ENCODE measurements around the gene SUGP2. TPM values are rescaled to one million over a fixed set of nuclear protein-coding genes. Genes with fewer than 3 reads are reported as not detected.
A peak's percentile ranks its signal among the peaks of the same experiment; 100 is the strongest.

Gene SUGP2
- total RNA-seq: 100 to 1,000 TPM; 126 to 192 TPM

GRCh38 chr19:19033426-19034203 is at the start of gene SUGP2, which contains the start of gene ARMC6:
SUGP2 (minus strand) TSS chr19:19033517; CDS start chr19:19031071, 2,446 bp downstream.
ARMC6 (plus strand) TSS chr19:19033603; CDS start chr19:19034210, 607 bp downstream.
- Mint-ChIP-seq H3K36me3 (peaks cover 36% of the 10 kb centered on the region), H3K4me1 (peaks cover 36% of the 10 kb centered on the region), H3K27me3 (no peaks in the 10 kb centered on the region), H3K9me3 (ENCODE audit: low read depth) (no peaks in the 10 kb centered on the region), H3K4me3 (peak within 1 kb of the TSS; percentile 84), H3K27ac (peak within 1 kb of the TSS; percentile 98)
- DNase-seq: peak; percentile 92
- CTCF ChIA-PET: no interaction called here
- peak; percentile 81 for ATAC-seq

- Mint-ChIP-seq H3K36me3 (peaks cover 2% of the 10 kb centered on the region), H3K4me1 (peaks cover 7% of the 10 kb centered on the region), H3K4me3 (no peak overlapping the region), H3K9me3 (ENCODE audit: low read depth) (no peaks in the 10 kb centered on the region), H3K27me3 (no peaks in the 10 kb centered on the region), H3K27ac (no peak overlapping the region)
- CTCF ChIA-PET: interaction anchor here (0.5 to 1.6 kb wide), 2 partner anchors 33 to 34 kb away, joined by 3 to 4 read pairs; no protein-coding TSS in a partner anchor
- ATAC-seq (no peak), DNase-seq (no peak)
Observed at GRCh38 chr19:19081642-19082151, 48.4 kb upstream of the SUGP2 start.

DNA sequence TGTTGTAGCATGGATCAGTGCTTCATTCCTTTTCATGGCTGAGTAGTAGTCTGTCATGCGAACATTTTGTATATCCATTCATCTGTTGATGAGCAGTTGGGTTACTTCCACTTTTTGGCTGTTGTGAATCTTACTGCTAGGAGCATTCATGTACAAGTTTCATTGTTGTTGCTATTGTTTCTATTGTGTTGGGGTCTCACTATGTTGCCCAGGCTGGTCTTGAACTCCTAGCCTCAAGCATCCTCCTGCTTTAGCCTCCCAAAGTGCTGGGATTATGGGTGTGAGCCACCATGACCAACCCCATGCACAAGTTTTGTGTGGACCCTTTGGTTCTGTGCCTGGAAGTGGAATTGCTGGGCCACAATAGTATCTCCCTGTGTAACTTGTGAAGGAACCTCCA is 46.3 kb upstream of the SUGP2 start:
- DNase-seq: no peak
- H3K4me1 Mint-ChIP-seq: no peaks in the 10 kb centered on the region
- no peak overlapping the region for H3K4me3 Mint-ChIP-seq
- peaks cover 2% of the 10 kb centered on the region for H3K36me3 Mint-ChIP-seq
- CTCF ChIA-PET: no interaction called here
- H3K27ac Mint-ChIP-seq: no peak overlapping the region
- no peaks in the 10 kb centered on the region for H3K9me3 Mint-ChIP-seq (ENCODE audit: low read depth)
- H3K27me3 Mint-ChIP-seq: no peaks in the 10 kb centered on the region
- ATAC-seq: no peak

GRCh38 chr19:19078801-19079200 is 45.5 kb upstream of the SUGP2 start:
- no peaks in the 10 kb centered on the region for H3K27me3 Mint-ChIP-seq
- ATAC-seq: no peak
- CTCF ChIA-PET: no interaction called here
- DNase-seq: no peak
- no peak overlapping the region for H3K27ac Mint-ChIP-seq
- no peaks in the 10 kb centered on the region for H3K4me1 Mint-ChIP-seq
- no peaks in the 10 kb centered on the region for H3K9me3 Mint-ChIP-seq (ENCODE audit: low read depth)
- peaks cover 2% of the 10 kb centered on the region for H3K36me3 Mint-ChIP-seq
- H3K4me3 Mint-ChIP-seq: no peak overlapping the region

DNA sequence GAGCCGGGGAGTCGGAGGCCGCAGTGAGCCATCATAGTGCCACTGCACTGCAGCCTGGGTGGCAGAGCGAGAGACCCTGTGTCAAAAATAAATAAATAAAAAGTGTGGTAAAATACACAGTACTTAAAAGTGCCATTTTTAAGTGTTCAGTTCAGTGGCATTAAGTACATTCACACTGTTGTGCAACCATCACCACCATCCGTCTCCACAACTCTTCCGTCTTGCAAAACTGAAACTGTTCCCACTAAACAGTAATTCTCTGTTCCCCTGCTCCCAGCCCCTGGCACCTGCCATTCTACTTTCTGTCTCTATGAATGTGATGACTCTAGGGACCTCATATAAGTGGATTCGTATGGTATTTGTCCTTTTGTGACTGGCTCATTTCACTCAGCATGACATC is 43.8 kb upstream of the SUGP2 start:
- DNase-seq: no peak
- Mint-ChIP-seq H3K27ac (no peak overlapping the region), H3K9me3 (ENCODE audit: low read depth) (no peaks in the 10 kb centered on the region), H3K36me3 (peaks cover 2% of the 10 kb centered on the region), H3K4me3 (no peak overlapping the region), H3K4me1 (no peaks in the 10 kb centered on the region), H3K27me3 (no peaks in the 10 kb centered on the region)
- CTCF ChIA-PET: interaction anchor here (0.6 kb wide), 1 partner anchor 30 kb away, joined by 4 read pairs; no protein-coding TSS in a partner anchor
- no peak for ATAC-seq

GRCh38 chr19:19076476-19076875 is 43.2 kb upstream of the SUGP2 start:
- no peak for ATAC-seq
- no peaks in the 10 kb centered on the region for H3K27me3 Mint-ChIP-seq
- H3K9me3 Mint-ChIP-seq (ENCODE audit: low read depth): no peaks in the 10 kb centered on the region
- no peaks in the 10 kb centered on the region for H3K4me1 Mint-ChIP-seq
- CTCF ChIA-PET: no interaction called here
- no peak overlapping the region for H3K4me3 Mint-ChIP-seq
- no peak overlapping the region for H3K27ac Mint-ChIP-seq
- peaks cover 2% of the 10 kb centered on the region for H3K36me3 Mint-ChIP-seq
- no peak for DNase-seq

- Mint-ChIP-seq H3K9me3 (ENCODE audit: low read depth) (no peaks in the 10 kb centered on the region), H3K27ac (no peak overlapping the region), H3K4me3 (no peak overlapping the region), H3K36me3 (peaks cover 7% of the 10 kb centered on the region), H3K4me1 (no peaks in the 10 kb centered on the region), H3K27me3 (no peaks in the 10 kb centered on the region)
- CTCF ChIA-PET: no interaction called here
- DNase-seq: no peak
- no peak for ATAC-seq
Observed at GRCh38 chr19:19075126-19075525, 41.8 kb upstream of the SUGP2 start.

DNA sequence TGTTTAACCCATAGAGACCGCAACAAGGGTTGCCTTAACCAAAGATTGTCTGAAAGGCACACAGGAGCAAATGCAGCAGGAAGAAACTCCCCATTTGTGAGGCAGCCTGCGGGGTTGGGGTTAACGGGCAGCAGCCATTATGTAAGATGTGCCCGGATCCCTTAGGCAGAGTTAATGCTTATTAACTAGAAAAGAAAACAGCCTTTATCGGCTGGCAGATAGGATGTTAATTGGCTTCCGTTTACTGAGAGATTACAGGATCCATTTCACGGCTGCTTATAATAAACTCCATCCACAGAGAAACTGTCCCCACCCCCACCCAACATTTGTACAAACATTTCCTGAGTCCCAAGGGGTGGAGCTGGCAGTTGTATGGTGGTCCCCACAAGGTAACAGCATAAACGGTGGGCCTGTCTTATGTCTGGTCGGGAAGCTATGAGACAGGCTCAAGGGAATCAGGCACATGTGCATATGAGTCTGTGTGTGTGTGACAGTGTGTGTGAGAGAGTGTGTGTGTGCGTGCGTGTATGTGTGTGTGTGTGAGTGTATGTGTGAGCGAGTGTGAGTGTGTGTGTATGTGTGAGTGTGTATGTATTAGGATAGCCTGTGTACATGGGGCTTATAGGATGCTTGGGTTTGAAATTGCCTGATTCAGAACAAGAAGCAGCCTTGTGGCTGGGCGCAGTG is 41.0 kb upstream of the SUGP2 start:
- Mint-ChIP-seq H3K9me3 (ENCODE audit: low read depth) (no peaks in the 10 kb centered on the region), H3K27me3 (no peaks in the 10 kb centered on the region), H3K4me1 (peaks cover 3% of the 10 kb centered on the region), H3K27ac (no peak overlapping the region), H3K36me3 (peaks cover 7% of the 10 kb centered on the region), H3K4me3 (no peak overlapping the region)
- CTCF ChIA-PET: no interaction called here
- DNase-seq (no peak), ATAC-seq (no peak)

GRCh38 chr19:19071897-19072296 is 38.6 kb upstream of the SUGP2 start:
- no peak for DNase-seq
- no peaks in the 10 kb centered on the region for H3K9me3 Mint-ChIP-seq (ENCODE audit: low read depth)
- H3K36me3 Mint-ChIP-seq: peaks cover 5% of the 10 kb centered on the region
- H3K27ac Mint-ChIP-seq: no peak overlapping the region
- no peak for ATAC-seq
- H3K27me3 Mint-ChIP-seq: no peaks in the 10 kb centered on the region
- no peak overlapping the region for H3K4me3 Mint-ChIP-seq
- peaks cover 15% of the 10 kb centered on the region for H3K4me1 Mint-ChIP-seq
- CTCF ChIA-PET: no interaction called here

GRCh38 chr19:19068659-19069654 is 35.6 kb upstream of the SUGP2 start:
- no peak for DNase-seq
- Mint-ChIP-seq H3K27ac (peak overlapping the region; percentile 56), H3K36me3 (peaks cover 5% of the 10 kb centered on the region), H3K4me3 (no peak overlapping the region), H3K4me1 (peaks cover 27% of the 10 kb centered on the region), H3K9me3 (ENCODE audit: low read depth) (no peaks in the 10 kb centered on the region), H3K27me3 (no peaks in the 10 kb centered on the region)
- no peak for ATAC-seq
- CTCF ChIA-PET: interaction anchor here (1.3 kb wide), 1 partner anchor 46 kb away, joined by 5 read pairs; no protein-coding TSS in a partner anchor

GRCh38 chr19:19067276-19068072 is 34.2 kb upstream of the SUGP2 start:
- ATAC-seq: no peak
- Mint-ChIP-seq H3K36me3 (peaks cover 5% of the 10 kb centered on the region), H3K4me3 (no peak overlapping the region), H3K27ac (peak overlapping the region; percentile 56), H3K9me3 (ENCODE audit: low read depth) (no peaks in the 10 kb centered on the region), H3K27me3 (no peaks in the 10 kb centered on the region), H3K4me1 (peaks cover 37% of the 10 kb centered on the region)
- CTCF ChIA-PET: interaction anchor here (0.7 kb wide), 2 partner anchors 19 to 68 kb away, joined by 3 to 4 read pairs; no protein-coding TSS in a partner anchor
- DNase-seq: no peak
